NOMO-1 treated with dmso at 0.1 percent for 144 hours (cell line): ENCODE results near the gene HEXD.

Source experiments
- DNase-seq: peaks from one replicate; lab custom pipeline; 2025; ENCODE audit not compliant: unreplicated experiment; lab: John Stamatoyannopoulos, UW

Gene HEXD

DNA sequence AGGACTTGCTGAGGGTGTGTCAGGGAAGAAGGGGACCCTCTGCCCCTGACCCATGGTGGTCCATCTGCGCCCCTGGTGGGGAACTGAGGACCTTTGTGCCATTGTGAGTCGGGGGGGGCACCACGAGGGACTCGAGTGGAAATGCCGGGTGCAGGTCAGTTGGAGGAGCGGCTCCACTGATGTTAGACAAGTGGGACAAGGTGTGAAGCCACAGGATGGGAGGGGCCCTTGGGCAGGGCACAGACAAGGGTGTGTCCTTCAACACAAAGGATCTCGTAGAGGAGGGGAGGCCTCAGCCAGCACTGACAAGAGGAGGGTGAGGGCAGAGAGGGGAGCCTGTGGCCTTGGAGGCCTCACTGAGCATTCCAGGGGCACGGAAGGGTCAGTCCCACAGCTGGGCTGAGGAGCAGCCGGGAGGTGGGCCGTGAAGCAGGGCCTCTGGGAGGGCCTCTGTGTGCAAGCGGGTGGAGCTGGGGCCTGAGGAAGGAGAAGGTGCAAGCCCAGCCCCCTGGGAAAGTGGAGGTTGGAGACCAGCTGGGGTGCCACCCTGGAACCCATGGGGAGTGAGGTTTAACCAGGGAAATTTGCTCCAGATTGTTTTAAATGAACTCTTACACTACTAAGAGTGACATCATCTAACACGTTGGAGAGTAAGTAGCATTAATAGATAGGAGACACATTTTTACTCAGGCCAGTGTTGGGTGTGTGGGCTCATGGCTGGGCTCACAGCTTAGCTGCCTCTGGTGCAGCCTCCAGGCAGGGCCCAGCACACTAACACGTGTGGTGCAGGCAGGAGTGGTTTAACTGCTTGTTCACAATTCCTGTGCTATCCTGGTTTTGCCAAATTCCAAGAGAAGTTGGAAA is 68.3 kb downstream of the HEXD start:
- no peak for DNase-seq

- no peak for DNase-seq
Observed at GRCh38 chr17:82487910-82488309, 69.8 kb downstream of the HEXD start.

- DNase-seq: no peak
Observed at GRCh38 chr17:82489117-82489516, 71.0 kb downstream of the HEXD start.

DNA sequence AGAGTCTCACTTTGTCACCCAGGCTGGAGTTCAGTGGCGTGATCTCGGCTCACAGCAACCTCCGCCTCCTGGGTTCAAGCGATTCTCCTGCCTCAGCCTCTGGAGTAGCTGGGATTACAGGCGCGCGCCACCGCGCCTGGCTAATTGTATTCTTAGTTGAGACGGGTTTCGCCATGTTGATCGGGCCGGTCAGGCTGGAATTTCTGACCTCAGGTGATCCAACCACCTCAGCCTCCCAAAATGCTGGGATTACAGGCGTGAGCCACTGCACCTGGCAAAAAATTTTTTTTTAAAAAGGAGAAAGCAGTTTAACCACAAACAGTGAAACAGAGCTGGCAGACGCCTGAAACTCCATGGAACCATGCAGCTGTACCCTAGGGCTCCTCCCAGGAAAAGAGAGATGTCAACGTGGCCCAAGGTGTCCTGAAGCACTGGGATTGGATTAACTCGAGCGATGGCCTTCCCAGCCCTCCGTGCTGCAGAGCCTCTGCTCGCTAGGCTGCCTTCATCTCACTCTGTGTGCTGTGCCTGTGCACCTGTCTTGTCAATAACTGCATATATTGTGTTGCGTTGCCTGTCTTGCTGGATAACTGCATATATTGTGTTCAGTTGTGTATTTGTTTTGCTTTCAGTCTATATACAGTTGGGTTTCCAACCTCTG is 71.8 kb downstream of the HEXD start:
- DNase-seq: no peak

- DNase-seq: no peak
Observed at GRCh38 chr17:82490512-82491195, 72.5 kb downstream of the HEXD start.

- DNase-seq: no peak
Observed at GRCh38 chr17:82491196-82491530, 73.0 kb downstream of the HEXD start.

- DNase-seq: no peak
Observed at GRCh38 chr17:82491533-82491932, 73.4 kb downstream of the HEXD start.
